K562 (cell line): ENCODE results near the gene SCTR. TPM values are rescaled to one million over a fixed set of nuclear protein-coding genes. Genes with fewer than 3 reads are reported as not detected.
A peak's percentile ranks its signal among the peaks of the same experiment; 100 is the strongest.

ENCODE experiments used
- ATAC-seq: fragments of 200-7000 bp; cut with Tn5 transposase; 3 replicates; pipeline ENCODE4 v1.9.1; 2020; ENCODE audit warnings: moderate library complexity
- BruUV-seq: library from RNA; stranded (reverse); fragments of 400-500 nt; replicated peaks from 2 replicates; lab custom pipeline; 2021; lab: Mats Ljungman, UMichigan
- CTCF ChIA-PET: fragments of 300-600 bp; formaldehyde crosslinking; extraction: SDS; loops from one replicate; lab custom pipeline; 2021; ENCODE audit warnings: low intra/inter-chr PET ratio; lab: Yijun Ruan, JAX
- POLR2A ChIA-PET: fragments of 300-600, 350-650 bp; sonication (Branson Sonifier 250); formaldehyde crosslinking; extraction: SDS; loops from one replicate; lab custom pipeline; 2021; ENCODE audit warnings: antibody characterized with exemption, inconsistent platforms; lab: Yijun Ruan, JAX
- DNase-seq, 4 experiments: peaks; one replicate each; pipeline versions ENCODE4 v3.0.0 to v3.0.0-alpha.2; 2011 to 2018; ENCODE audit warnings: low spot score in 3 of 4, mixed read lengths in 3 of 4; ENCODE audit errors: extremely low read depth in 1 of 4
- FAIRE-seq: peaks from 2 replicates; lab custom pipeline; 2011; peaks lifted over from hg19 to GRCh38; lab: Jason Lieb, UNC
- H2AFZ ChIP-seq: 2 replicates; pipeline ENCODE4 v1.6.0; 2011; ENCODE audit warnings: low read depth, low read length, control low read depth, inconsistent platforms
- H3K27ac ChIP-seq: fragments of 200-600 bp; 3 replicates; pipeline ENCODE4 v1.8.0; 2011; ENCODE audit warnings: low read depth, mild to moderate bottlenecking, control low read depth, inconsistent platforms, low read length, moderate library complexity, mixed read lengths; ENCODE audit errors: extremely low read depth
- H3K27me3 ChIP-seq, 2 experiments: fragments of 300-600 bp in 1 of 2; 2 replicates in 1 of 2; 3 replicates in 1 of 2; pipeline versions ENCODE4 v1.6.0 to v1.8.0; 2011; ENCODE audit warnings: inconsistent platforms in 2 of 2, low read length in 2 of 2, mild to moderate bottlenecking in 1 of 2, mixed read lengths in 1 of 2, moderate library complexity in 1 of 2; ENCODE audit not compliant: control insufficient read depth in 2 of 2, insufficient read depth in 2 of 2
- H3K36me3 ChIP-seq: fragments of 300-600 bp; 3 replicates; pipeline ENCODE4 v1.8.0; 2011; ENCODE audit warnings: mild to moderate bottlenecking, low read length, inconsistent platforms; ENCODE audit not compliant: control insufficient read depth, insufficient read depth
- H3K4me1 ChIP-seq, 2 experiments: fragments of 200-600 bp in 1 of 2; replicated peaks in 1 of 2; 2 replicates in 1 of 2; 3 replicates in 1 of 2; pipeline versions ENCODE4 v1.5.1 to v1.8.0; 2011; ENCODE audit warnings: inconsistent platforms in 2 of 2, low read length in 2 of 2, mild to moderate bottlenecking in 1 of 2, mixed read lengths in 1 of 2, moderate library complexity in 1 of 2; ENCODE audit not compliant: control insufficient read depth in 2 of 2, insufficient read depth in 2 of 2
- H3K4me2 ChIP-seq: 2 replicates; pipeline ENCODE4 v1.6.1; 2011; ENCODE audit warnings: low read length, control low read depth, inconsistent platforms, mixed read lengths; ENCODE audit not compliant: insufficient read depth
- H3K4me3 ChIP-seq: fragments of 200-600 bp; sonication (generic), shearing (Covaris generic); 2 replicates; pipeline ENCODE4 v1.5.1; 2016; ENCODE audit warnings: control low read depth, inconsistent platforms
- H3K79me2 ChIP-seq: fragments of 200-600 bp; 3 replicates; pipeline ENCODE4 v1.8.0; 2011; ENCODE audit warnings: low read length, inconsistent platforms; ENCODE audit not compliant: control insufficient read depth, insufficient read depth
- H3K9ac ChIP-seq, 2 experiments: 2 replicates each; pipeline versions ENCODE4 v1.6.0 to v1.6.1; 2011; ENCODE audit warnings: low read depth in 2 of 2, low read length in 2 of 2, control low read depth in 1 of 2, inconsistent platforms in 1 of 2, mild to moderate bottlenecking in 1 of 2, mixed read lengths in 1 of 2; ENCODE audit not compliant: insufficient read depth in 1 of 2
- H3K9me1 ChIP-seq: one replicate; pipeline ENCODE4 v1.6.0; 2011; ENCODE audit warnings: inconsistent platforms, mild to moderate bottlenecking, low read length, moderate library complexity; ENCODE audit not compliant: control insufficient read depth, insufficient read depth
- H3K9me3 ChIP-seq: replicated peaks from 2 replicates; pipeline ENCODE4 v1.5.1; 2011; ENCODE audit warnings: low read depth, low read length, inconsistent platforms; ENCODE audit not compliant: control insufficient read depth, insufficient read depth
- H4K20me1 ChIP-seq: replicated peaks from 2 replicates; pipeline ENCODE4 v1.6.1; 2011; ENCODE audit warnings: low read length, inconsistent platforms, mixed read lengths; ENCODE audit not compliant: control insufficient read depth, insufficient read depth
- C11orf30 ChIP-seq: fragments of 450-650 bp; IDR thresholded peaks from 2 replicates; pipeline ENCODE4 v1.6.1; 2016; ENCODE audit warnings: low read depth, mild to moderate bottlenecking
- GABPB2 ChIP-seq: fragments of 250-450 bp; sonication (Bioruptor Pico); conservative IDR thresholded peaks from 2 replicates; pipeline ENCODE4 v1.5.1; 2021; ENCODE audit warnings: mild to moderate bottlenecking
- HDAC2 ChIP-seq: fragments of 450-650 bp; IDR thresholded peaks from 2 replicates; pipeline ENCODE4 v1.6.1; 2016; ENCODE audit warnings: mild to moderate bottlenecking
- MAX ChIP-seq: sonication (generic); formaldehyde crosslinking; IDR thresholded peaks from 2 replicates; pipeline ENCODE4 v1.9.0; 2022; ENCODE audit warnings: mild to moderate bottlenecking, missing genetic modification reagents
- MECOM ChIP-seq: fragments of 250-450 bp; sonication (Bioruptor Pico); IDR thresholded peaks from 2 replicates; pipeline ENCODE4 v1.8.0; 2022; ENCODE audit warnings: inconsistent platforms
- NCOA6 ChIP-seq: fragments of 450-650 bp; IDR thresholded peaks from 2 replicates; pipeline ENCODE4 v1.6.1; 2017; ENCODE audit warnings: mild to moderate bottlenecking
- PPARD ChIP-seq: fragments of 250-450 bp; sonication (Bioruptor Pico); IDR thresholded peaks from 2 replicates; pipeline ENCODE4 v1.8.0; 2022; ENCODE audit warnings: inconsistent platforms, mild to moderate bottlenecking, moderate library complexity
- RBM14 ChIP-seq: fragments of 200-400 bp; formaldehyde crosslinking; IDR thresholded peaks from 2 replicates; pipeline ENCODE4 v1.6.1; 2018; ENCODE audit warnings: low read depth, mild to moderate bottlenecking, low read length, moderate library complexity, borderline replicate concordance; ENCODE audit not compliant: insufficient read depth
- YY1 ChIP-seq, 3 experiments: IDR thresholded peaks; 2 replicates each; pipeline ENCODE4 v1.6.1; 2011; ENCODE audit warnings: low read length in 2 of 3, mild to moderate bottlenecking in 2 of 3, moderate library complexity in 2 of 3, borderline replicate concordance in 1 of 3, control low read depth in 1 of 3, low read depth in 1 of 3; ENCODE audit not compliant: insufficient read depth in 3 of 3, insufficient replicate concordance in 2 of 3, control insufficient read depth in 1 of 3, insufficient read length in 1 of 3; ENCODE audit errors: extremely low read depth in 1 of 3
- ZFP1 ChIP-seq: fragments of 450-650 bp; formaldehyde crosslinking; IDR thresholded peaks from 2 replicates; pipeline ENCODE4 v1.4.0; 2020; ENCODE audit warnings: mild to moderate bottlenecking, mixed read lengths
- ZNF316 ChIP-seq: fragments of 450-650 bp; IDR thresholded peaks from 2 replicates; pipeline ENCODE4 v1.6.1; 2016
- ZNF764 ChIP-seq: fragments of 250-450 bp; sonication (Bioruptor Pico); IDR thresholded peaks from 2 replicates; pipeline ENCODE4 v1.4.0; 2020; ENCODE audit warnings: low read depth, mild to moderate bottlenecking, moderate library complexity
- WGBS: fragments of 100-300 bp; shearing (Covaris generic); methylation state at CpG from one replicate; pipeline ENCODE4 v1.1.6; 2016; ENCODE audit warnings: low coverage, mixed read lengths; ENCODE audit not compliant: insufficient coverage; ENCODE audit errors: missing lambda C conversion rate; 5-methylcytosine and 5-hydroxymethylcytosine counted together
- in situ Hi-C: fragments of 300-500 bp; cut with MboI; formaldehyde crosslinking; loops from 4 replicates; pipeline ENCODE4 v1.15.0; 2018; ENCODE audit warnings: inconsistent platforms, mixed read lengths
- intact Hi-C: fragments of 100-400 bp; cut with micrococcal nuclease; formaldehyde crosslinking; loops from 2 replicates; pipeline ENCODE4 v1.14.2; 2022
- polyA plus RNA-seq, 8 experiments: library from polyadenylated mRNA; depleted of rRNA in 4 of 8; stranded (reverse) in 5 of 8; unstranded in 3 of 8; fragments of >200 nt; fragmentation: Nextera tagmentation in 2 of 8; fragmentation: Illumina TruSeq in 1 of 8; extraction: Ambion mirVana in 2 of 8; extraction: Trizol in 1 of 8; gene quantifications; 2 replicates each; pipeline versions ENCODE4 v1.2.1 to v1.2.3, GENCODE V29; 2011 to 2014; ENCODE audit warnings: inconsistent platforms in 1 of 8, missing spikeins in 1 of 8
- total RNA-seq, 7 experiments: library from RNA; depleted of rRNA in 6 of 7; stranded (reverse); fragments of >200 nt in 6 of 7; fragmentation: Illumina TruSeq in 2 of 7; extraction: Trizol in 2 of 7; gene quantifications; 2 replicates each; pipeline versions ENCODE4 v1.2.1 to v1.2.3, GENCODE V29; 2011 to 2021; ENCODE audit warnings: low replicate concordance in 1 of 7

SCTR gene
- total and polyA plus RNA-seq, 9 of the 15 experiments (the other 6 are each of a cell fraction or from before 2014, with no cell fraction given), result not detected

DNA sequence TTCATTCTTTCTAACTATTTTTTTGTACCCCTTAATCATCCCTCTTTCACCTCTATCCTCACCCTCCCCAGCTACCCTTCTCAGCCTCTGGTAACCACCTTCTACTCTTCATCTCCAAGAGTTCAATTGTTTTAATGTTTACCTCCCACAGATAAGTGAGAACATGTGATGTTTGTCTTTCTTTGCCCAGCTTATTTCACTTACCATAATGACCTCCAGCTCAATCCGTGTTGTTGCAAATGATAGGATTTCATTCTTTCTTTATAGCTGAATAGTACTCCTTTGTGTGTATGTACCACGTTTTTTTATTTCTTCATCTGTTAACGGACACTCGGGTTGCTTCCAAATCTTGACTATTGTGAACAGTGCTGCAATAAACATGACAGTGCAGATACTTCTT, 114.8 kb downstream of the SCTR start (continued):
- no peak for TF ChIP-seq RBM14
- TF ChIP-seq ZNF764 (CRISPR knock-in tag), result no peak
- no peak for TF ChIP-seq NCOA6
- no peak for TF ChIP-seq MECOM (CRISPR knock-in tag)
- TF ChIP-seq GABPB2 (CRISPR knock-in tag), result no peak
- no peak for TF ChIP-seq PPARD

- ChIA-PET CTCF (interaction anchor here (0.6 to 5.6 kb wide), 5 partner anchors 68 to 251 kb away, joined by 3 to 56 read pairs (median 6); no protein-coding TSS in a partner anchor), POLR2A (no interaction called here)
- Histone ChIP-seq H3K79me2 (no peaks in the 10 kb centered on the region), H3K9me3 (no peaks in the 10 kb centered on the region), H3K4me2 (no peak overlapping the region), H3K4me1 (no peaks in the 10 kb centered on the region), H4K20me1 (no peaks in the 10 kb centered on the region), H3K9ac (no peak overlapping the region), H3K9me1 (no peaks in the 10 kb centered on the region), H3K36me3 (no peaks in the 10 kb centered on the region), H3K4me3 (no peak overlapping the region), H3K27ac (no peak overlapping the region), H2AFZ (no peak overlapping the region), H3K27me3 (peaks cover 0 to 27% of the 10 kb centered on the region in 2 experiments; a peak in 2 of 5 replicates)
- in situ Hi-C loops, result loop anchor here (10.0 kb wide), 1 partner anchor 257 kb away; no protein-coding TSS in a partner anchor
- no peak for FAIRE-seq
- no peak for DNase-seq
- BruUV-seq, result no TSS peak
- no peak for TF ChIP-seq MAX (CRISPR knock-in tag)
- no peak for TF ChIP-seq ZFP1 (CRISPR knock-in tag)
- TF ChIP-seq YY1 (IDR thresholded peaks at IDR 0.05; ENCODE audit: borderline replicate concordance in 1 of 3, control insufficient read depth in 1 of 3, extremely low read depth in 1 of 3, insufficient read depth in 3 of 3, insufficient read length in 1 of 3, insufficient replicate concordance in 2 of 3, low read depth in 1 of 3, low read length in 2 of 3), result no peak
- TF ChIP-seq HDAC2, result no peak
- TF ChIP-seq ZNF316, result peak; percentile 61
- TF ChIP-seq C11orf30, result 0 out of 2 replicates have a peak, but pooled peaks have one; percentile 27
- ATAC-seq, result peak; percentile 31; the same call in 2 of the 3 replicates
- intact Hi-C loops, result no loop called here
- 29% methylated on average over 5 of the region's 5 CpGs for WGBS
These were observed 116.1 kb downstream of the SCTR start for GRCh38 chr2:119408221-119408619.
